ENCODE results near the gene MORC3.
A peak's percentile ranks its signal among the peaks of the same experiment; 100 is the strongest.
"Not testable (repeated sequence)": the region's sequence is repeated elsewhere in the genome, so short reads cannot be mapped to it uniquely, and the experiment has no call there.

MORC3 gene

DNA sequence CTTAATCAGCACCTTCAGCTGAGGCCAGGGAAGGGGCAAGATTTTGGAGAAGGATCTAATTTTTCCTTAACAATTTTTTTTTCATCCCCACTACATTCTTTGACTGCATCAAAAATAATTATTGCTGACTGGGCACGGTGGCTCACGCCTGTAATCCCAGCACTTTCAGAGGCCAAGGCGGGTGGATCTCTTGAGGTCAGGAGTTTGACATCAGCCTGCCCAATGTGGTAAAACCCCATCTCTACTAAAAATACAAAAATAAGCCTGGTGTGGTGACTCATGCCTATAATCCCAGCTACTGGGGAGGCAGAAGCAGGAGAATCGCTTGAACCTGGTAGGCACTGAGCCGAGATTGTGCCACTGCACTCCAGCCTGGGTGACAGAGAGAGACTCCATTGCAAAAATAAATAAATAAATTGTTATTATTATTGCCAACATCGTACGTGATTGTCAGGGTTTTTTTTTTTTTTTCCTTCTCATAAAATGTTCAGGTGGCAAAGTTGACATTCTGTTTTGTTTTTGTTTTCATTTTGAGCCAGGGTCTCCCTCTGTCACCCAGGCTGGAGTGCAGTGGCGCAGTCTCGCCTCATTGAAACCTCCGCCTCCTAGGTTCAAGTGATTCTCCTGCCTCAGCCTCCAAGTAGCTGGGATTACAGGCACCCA is 37.3 kb upstream of the MORC3 start:
- TF ChIP-seq, protein P1, sequence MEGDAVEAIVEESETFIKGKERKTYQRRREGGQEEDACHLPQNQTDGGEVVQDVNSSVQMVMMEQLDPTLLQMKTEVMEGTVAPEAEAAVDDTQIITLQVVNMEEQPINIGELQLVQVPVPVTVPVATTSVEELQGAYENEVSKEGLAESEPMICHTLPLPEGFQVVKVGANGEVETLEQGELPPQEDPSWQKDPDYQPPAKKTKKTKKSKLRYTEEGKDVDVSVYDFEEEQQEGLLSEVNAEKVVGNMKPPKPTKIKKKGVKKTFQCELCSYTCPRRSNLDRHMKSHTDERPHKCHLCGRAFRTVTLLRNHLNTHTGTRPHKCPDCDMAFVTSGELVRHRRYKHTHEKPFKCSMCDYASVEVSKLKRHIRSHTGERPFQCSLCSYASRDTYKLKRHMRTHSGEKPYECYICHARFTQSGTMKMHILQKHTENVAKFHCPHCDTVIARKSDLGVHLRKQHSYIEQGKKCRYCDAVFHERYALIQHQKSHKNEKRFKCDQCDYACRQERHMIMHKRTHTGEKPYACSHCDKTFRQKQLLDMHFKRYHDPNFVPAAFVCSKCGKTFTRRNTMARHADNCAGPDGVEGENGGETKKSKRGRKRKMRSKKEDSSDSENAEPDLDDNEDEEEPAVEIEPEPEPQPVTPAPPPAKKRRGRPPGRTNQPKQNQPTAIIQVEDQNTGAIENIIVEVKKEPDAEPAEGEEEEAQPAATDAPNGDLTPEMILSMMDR (IDR thresholded peaks at IDR 0.05; ENCODE audit: insufficient read depth, low read length, poor library complexity, severe bottlenecking) = no peak
- TF ChIP-seq EZH2phosphoT487 (conservative IDR thresholded peaks at IDR 0.05; ENCODE audit: low read length) = no peak
- Histone ChIP-seq H3K4me2 (ENCODE audit: low read depth, low read length, poor library complexity, severe bottlenecking) (no peak overlapping the region), H3K79me2 (ENCODE audit: insufficient read depth, low read length) (no peaks in the 10 kb centered on the region), H3K27ac (ENCODE audit: low read depth, low read length) (no peak overlapping the region), H3F3A (ENCODE audit: insufficient read depth) (no peaks in the 10 kb centered on the region), H3K27me3 (ENCODE audit: low read length) (no peaks in the 10 kb centered on the region), H3K4me3 (ENCODE audit: insufficient read depth, low read length, poor library complexity, severe bottlenecking) (no peak overlapping the region), H3K9ac (ENCODE audit: low read length) (no peak overlapping the region), H2AFZ (ENCODE audit: low read depth, low read length, severe bottlenecking) (no peak overlapping the region), H3K9me3 (ENCODE audit: insufficient read depth, low read length) (no peaks in the 10 kb centered on the region), H3K36me3 (ENCODE audit: low read length) (no peaks in the 10 kb centered on the region), H4K20me1 (ENCODE audit: low read depth, low read length) (no peaks in the 10 kb centered on the region), H3K9me2 (replicated peaks; ENCODE audit: insufficient read depth, low read length) (no peaks in the 10 kb centered on the region)

DNA sequence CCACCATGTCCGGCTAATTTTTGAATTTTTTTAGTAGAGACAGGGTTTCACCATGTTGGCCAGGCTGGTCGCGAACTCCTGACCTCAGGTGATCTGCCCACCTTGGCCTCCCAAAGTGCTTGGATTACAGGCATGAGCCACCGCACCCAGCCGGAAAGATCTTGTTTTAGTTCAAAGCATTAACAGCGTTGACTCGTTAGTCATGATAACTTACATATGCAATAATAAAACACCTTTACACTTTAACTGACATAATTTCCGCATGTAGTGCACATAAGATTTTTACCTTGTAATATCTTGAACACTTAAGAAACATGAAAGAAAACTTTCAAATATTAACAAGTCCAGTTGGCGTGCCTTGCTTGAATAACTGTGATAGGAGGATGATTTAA is 36.8 kb upstream of the MORC3 start:
- H3K36me3 ChIP-seq (ENCODE audit: low read length); H3K9me2 ChIP-seq (replicated peaks; ENCODE audit: insufficient read depth, low read length); H3K9ac ChIP-seq (ENCODE audit: low read length); H3K4me2 ChIP-seq (ENCODE audit: low read depth, low read length, poor library complexity, severe bottlenecking); H3K79me2 ChIP-seq (ENCODE audit: insufficient read depth, low read length); H3K27ac ChIP-seq (ENCODE audit: low read depth, low read length); H3K27me3 ChIP-seq (ENCODE audit: low read length); H3K4me3 ChIP-seq (ENCODE audit: insufficient read depth, low read length, poor library complexity, severe bottlenecking); H2AFZ ChIP-seq (ENCODE audit: low read depth, low read length, severe bottlenecking); H4K20me1 ChIP-seq (ENCODE audit: low read depth, low read length); H3K9me3 ChIP-seq (ENCODE audit: insufficient read depth, low read length); H3F3A ChIP-seq (ENCODE audit: insufficient read depth): not testable (repeated sequence)

DNA sequence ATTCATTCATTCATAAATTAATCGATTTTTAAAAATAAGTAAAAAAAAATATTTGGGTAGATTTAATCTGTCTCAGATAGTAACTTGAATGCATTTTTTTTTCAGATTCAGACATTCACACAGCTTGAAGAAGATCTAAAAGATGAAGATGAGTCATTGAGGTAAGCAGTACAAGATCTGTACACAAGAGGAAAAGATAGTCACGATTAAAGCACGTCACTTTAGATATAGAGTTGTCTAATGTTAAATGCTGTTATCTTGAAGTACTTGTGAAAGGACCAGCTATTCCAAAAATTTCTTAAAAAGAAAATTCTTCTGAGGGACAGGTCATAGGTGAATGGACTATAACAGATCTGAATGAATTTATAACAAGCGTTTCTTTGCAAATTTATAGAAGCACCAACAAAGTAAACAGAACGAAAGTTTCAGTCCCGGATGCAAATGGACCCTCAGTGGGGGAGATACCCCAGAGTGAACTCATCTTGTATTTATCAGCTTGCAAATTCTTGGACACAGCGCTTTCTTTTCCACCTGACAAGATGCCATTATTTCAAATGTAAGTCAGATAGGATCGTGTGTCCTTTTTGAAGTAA is 31.2 kb upstream of the MORC3 start:
- peak overlapping the region; percentile 45 for H3K4me3 ChIP-seq (ENCODE audit: insufficient read depth, low read length, poor library complexity, severe bottlenecking)
- no peak overlapping the region for H3K9ac ChIP-seq (ENCODE audit: low read length)
- H4K20me1 ChIP-seq (ENCODE audit: low read depth, low read length) = no peaks in the 10 kb centered on the region
- H3K9me2 ChIP-seq (replicated peaks; ENCODE audit: insufficient read depth, low read length) = no peaks in the 10 kb centered on the region
- no peak for TF ChIP-seq EZH2phosphoT487 (conservative IDR thresholded peaks at IDR 0.05; ENCODE audit: low read length)
- TF ChIP-seq, protein P1 (IDR thresholded peaks at IDR 0.05; ENCODE audit: insufficient read depth, low read length, poor library complexity, severe bottlenecking) = no peak
- H3K27me3 ChIP-seq (ENCODE audit: low read length) = no peaks in the 10 kb centered on the region
- peaks cover 6% of the 10 kb centered on the region; the same call in 1 of the 2 replicates for H3K9me3 ChIP-seq (ENCODE audit: insufficient read depth, low read length)
- peak overlapping the region; percentile 52 for H3K4me2 ChIP-seq (ENCODE audit: low read depth, low read length, poor library complexity, severe bottlenecking)
- peak overlapping the region; percentile 52 for H2AFZ ChIP-seq (ENCODE audit: low read depth, low read length, severe bottlenecking)
- no peaks in the 10 kb centered on the region for H3K36me3 ChIP-seq (ENCODE audit: low read length)
- H3K79me2 ChIP-seq (ENCODE audit: insufficient read depth, low read length) = no peaks in the 10 kb centered on the region
- H3K27ac ChIP-seq (ENCODE audit: low read depth, low read length) = peak overlapping the region; percentile 72
- H3F3A ChIP-seq (ENCODE audit: insufficient read depth) = peaks cover 10% of the 10 kb centered on the region; the same call in 1 of the 2 replicates

DNA sequence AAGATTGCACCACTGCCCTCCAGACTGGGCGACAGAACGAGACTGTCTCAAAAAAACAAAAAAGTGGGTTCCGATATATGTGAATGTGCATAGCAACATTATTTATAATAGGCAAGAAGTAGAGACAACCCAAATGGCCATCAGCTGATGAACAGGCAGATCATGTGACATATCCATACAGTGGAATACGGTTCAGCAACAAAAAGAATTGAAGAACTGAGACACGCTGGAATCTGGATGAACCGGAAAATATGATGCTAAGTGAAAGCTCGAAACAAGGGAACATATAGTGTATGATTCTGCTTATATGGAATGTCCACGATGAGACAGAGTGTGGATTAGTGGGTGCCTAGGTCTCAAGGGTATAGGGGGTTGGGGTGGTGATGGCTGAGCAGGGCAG is 28.5 kb upstream of the MORC3 start:
- no peaks in the 10 kb centered on the region for H4K20me1 ChIP-seq (ENCODE audit: low read depth, low read length)
- no peaks in the 10 kb centered on the region for H3K27me3 ChIP-seq (ENCODE audit: low read length)
- H3K4me3 ChIP-seq (ENCODE audit: insufficient read depth, low read length, poor library complexity, severe bottlenecking) = no peak overlapping the region
- no peak overlapping the region for H3K9ac ChIP-seq (ENCODE audit: low read length)
- peaks cover 6% of the 10 kb centered on the region; the same call in 1 of the 2 replicates for H3K9me3 ChIP-seq (ENCODE audit: insufficient read depth, low read length)
- TF ChIP-seq, protein P1 (IDR thresholded peaks at IDR 0.05; ENCODE audit: insufficient read depth, low read length, poor library complexity, severe bottlenecking) = no peak
- TF ChIP-seq EZH2phosphoT487 (conservative IDR thresholded peaks at IDR 0.05; ENCODE audit: low read length) = no peak
- peaks cover 10% of the 10 kb centered on the region; the same call in 1 of the 2 replicates for H3F3A ChIP-seq (ENCODE audit: insufficient read depth)
- H3K9me2 ChIP-seq (replicated peaks; ENCODE audit: insufficient read depth, low read length) = no peaks in the 10 kb centered on the region
- H2AFZ ChIP-seq (ENCODE audit: low read depth, low read length, severe bottlenecking) = no peak overlapping the region
- H3K79me2 ChIP-seq (ENCODE audit: insufficient read depth, low read length) = no peaks in the 10 kb centered on the region
- H3K4me2 ChIP-seq (ENCODE audit: low read depth, low read length, poor library complexity, severe bottlenecking) = no peak overlapping the region
- H3K27ac ChIP-seq (ENCODE audit: low read depth, low read length) = no peak overlapping the region
- no peaks in the 10 kb centered on the region for H3K36me3 ChIP-seq (ENCODE audit: low read length)
